Measurements from ENCODE around the gene TRIM51. TPM values are rescaled to one million over a fixed set of nuclear protein-coding genes. Genes with fewer than 3 reads are reported as not detected.
"Not testable (repeated sequence)": the region's sequence is repeated elsewhere in the genome, so short reads cannot be mapped to it uniquely, and the experiment has no call there.

TRIM51 gene
- total and polyA plus RNA-seq, 2 of the 8 experiments (the other 6 are each of a cell fraction or from before 2014, with no cell fraction given) = not detected

DNA sequence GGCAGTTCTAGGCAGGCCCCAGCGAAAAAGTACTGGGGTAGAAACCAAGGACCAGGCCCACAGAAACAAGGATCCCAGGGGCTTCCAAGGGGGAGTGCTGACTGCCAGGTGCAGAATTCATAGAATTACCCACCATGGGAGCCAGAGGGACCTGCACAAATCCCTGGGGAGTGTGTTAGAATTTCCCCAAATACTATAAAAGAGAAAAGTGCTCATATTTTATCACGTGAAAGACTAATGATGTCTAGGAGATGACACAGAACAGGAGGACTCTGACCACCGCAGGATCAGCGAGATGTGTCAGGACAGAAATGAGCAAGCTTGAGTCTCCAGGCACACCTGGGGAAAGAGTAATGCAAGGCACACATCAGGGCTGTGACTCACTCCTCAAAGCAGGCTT lies 15.7 kb upstream of the TRIM51 start:
- H3K4me1 ChIP-seq (replicated peaks in 1 of 4; ENCODE audit: control insufficient read depth in 3 of 4, insufficient read depth in 4 of 4, low read length in 3 of 4); H3K9ac ChIP-seq (replicated peaks in 1 of 4; ENCODE audit: extremely low read depth in 1 of 4, low read depth in 3 of 4, low read length in 3 of 4); H2BK20ac ChIP-seq (ENCODE audit: low read length); H3K23me2 ChIP-seq (ENCODE audit: low read depth, low read length); H3K4me3 ChIP-seq (ENCODE audit: extremely low read depth in 1 of 4, insufficient read depth in 2 of 4, low read depth in 3 of 4, low read length in 4 of 4); DNase-seq (ENCODE audit: low read depth in 1 of 2, low spot score in 2 of 2); H3K18ac ChIP-seq (ENCODE audit: extremely low read depth, low read length); H2BK5ac ChIP-seq (ENCODE audit: low read depth, low read length); H4K5ac ChIP-seq (ENCODE audit: insufficient read length, low read depth, low read length); H2AFZ ChIP-seq (ENCODE audit: low read length); H4K8ac ChIP-seq (ENCODE audit: extremely low read depth, insufficient read depth, low read length); H2BK15ac ChIP-seq (ENCODE audit: low read length); H2BK120ac ChIP-seq (replicated peaks; ENCODE audit: low read depth, low read length); H3K36me3 ChIP-seq (ENCODE audit: control insufficient read depth in 2 of 4, insufficient read depth in 4 of 4, low read length in 3 of 4); POLR2A ChIA-PET (ENCODE audit: partially characterized antibody); H4K20me1 ChIP-seq (replicated peaks in 1 of 2; ENCODE audit: control insufficient read depth in 1 of 2, insufficient read depth in 2 of 2, low read length in 2 of 2); H3K79me2 ChIP-seq (ENCODE audit: control insufficient read depth in 1 of 2, insufficient read depth in 2 of 2, low read length in 2 of 2); H2BK12ac ChIP-seq (ENCODE audit: low read depth, low read length); H3K4ac ChIP-seq (replicated peaks; ENCODE audit: insufficient read length, low read depth, low read length); H3K27me3 ChIP-seq (replicated peaks in 1 of 4; ENCODE audit: control insufficient read depth in 3 of 4, extremely low read depth in 1 of 4, insufficient read depth in 3 of 4, low read length in 3 of 4); H3K23ac ChIP-seq (ENCODE audit: insufficient read length); H3K56ac ChIP-seq (replicated peaks; ENCODE audit: insufficient read length, low read depth, low read length); H4K91ac ChIP-seq (replicated peaks; ENCODE audit: insufficient read length, low read length); H3K14ac ChIP-seq (ENCODE audit: insufficient read length); FAIRE-seq; CTCF ChIA-PET (ENCODE audit: partially characterized antibody); H2AK5ac ChIP-seq (ENCODE audit: low read depth, low read length); H3K79me1 ChIP-seq (ENCODE audit: low read depth, low read length); H3K4me2 ChIP-seq (ENCODE audit: insufficient read depth in 1 of 2, low read depth in 2 of 2, low read length in 2 of 2); H3K27ac ChIP-seq (ENCODE audit: low read depth, low read length): not testable (repeated sequence)
- peaks cover 4 to 28% of the 10 kb centered on the region in 2 experiments; a peak in 3 of 4 replicates for H3K9me3 ChIP-seq (ENCODE audit: insufficient read depth in 2 of 2, low read depth in 1 of 2, low read length in 1 of 2)
- WGBS, 2 experiments (ENCODE audit: extremely low coverage in 1 of 2, insufficient coverage in 1 of 2, insufficient read length in 1 of 2, insufficient replicate concordance in 2 of 2, low coverage in 1 of 2, low lambda C conversion rate in 2 of 2, missing lambda C conversion rate in 1 of 2) = 77% methylated on average over 4 of the region's 4 CpGs; no CpG with 5 or more reads in 1 of the 2 experiments

DNA sequence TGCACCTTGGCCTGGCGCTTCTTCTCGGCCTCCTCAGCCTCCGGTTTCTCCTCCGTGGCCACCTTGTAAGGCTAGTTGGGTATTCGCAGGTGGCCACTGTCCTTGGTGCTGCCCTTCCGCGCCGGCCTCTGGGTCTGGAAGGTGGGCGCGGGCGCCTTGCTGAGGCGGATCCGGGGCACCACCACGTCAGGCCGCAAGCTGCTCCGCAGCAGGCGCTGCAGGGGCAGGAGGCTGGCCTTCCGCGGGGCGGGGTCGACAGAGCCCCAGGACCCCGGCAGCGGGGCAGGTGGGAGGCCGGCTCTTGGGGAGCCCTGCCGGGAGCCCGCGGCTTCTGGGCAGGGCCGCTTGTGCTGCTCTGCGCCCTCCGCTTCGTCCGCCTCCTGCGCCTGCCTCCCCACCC lies 10.4 kb upstream of the TRIM51 start:
- H3K23ac ChIP-seq (ENCODE audit: insufficient read length); H2AFZ ChIP-seq (ENCODE audit: low read length); H3K4me2 ChIP-seq (ENCODE audit: insufficient read depth in 1 of 2, low read depth in 2 of 2, low read length in 2 of 2); FAIRE-seq; H4K5ac ChIP-seq (ENCODE audit: insufficient read length, low read depth, low read length); H2BK15ac ChIP-seq (ENCODE audit: low read length); H3K18ac ChIP-seq (ENCODE audit: extremely low read depth, low read length); H3K14ac ChIP-seq (ENCODE audit: insufficient read length); H2BK20ac ChIP-seq (ENCODE audit: low read length); H3K9ac ChIP-seq (replicated peaks in 1 of 4; ENCODE audit: extremely low read depth in 1 of 4, low read depth in 3 of 4, low read length in 3 of 4); DNase-seq (ENCODE audit: low read depth in 1 of 2, low spot score in 2 of 2); H3K4ac ChIP-seq (replicated peaks; ENCODE audit: insufficient read length, low read depth, low read length); H3K79me2 ChIP-seq (ENCODE audit: control insufficient read depth in 1 of 2, insufficient read depth in 2 of 2, low read length in 2 of 2); POLR2A ChIA-PET (ENCODE audit: partially characterized antibody); H4K20me1 ChIP-seq (replicated peaks in 1 of 2; ENCODE audit: control insufficient read depth in 1 of 2, insufficient read depth in 2 of 2, low read length in 2 of 2); H3K27me3 ChIP-seq (replicated peaks in 1 of 4; ENCODE audit: control insufficient read depth in 3 of 4, extremely low read depth in 1 of 4, insufficient read depth in 3 of 4, low read length in 3 of 4); H3K36me3 ChIP-seq (ENCODE audit: control insufficient read depth in 2 of 4, insufficient read depth in 4 of 4, low read length in 3 of 4); H3K23me2 ChIP-seq (ENCODE audit: low read depth, low read length); H3K27ac ChIP-seq (ENCODE audit: low read depth, low read length); H2BK120ac ChIP-seq (replicated peaks; ENCODE audit: low read depth, low read length); H2BK5ac ChIP-seq (ENCODE audit: low read depth, low read length); H2AK5ac ChIP-seq (ENCODE audit: low read depth, low read length); H3K4me1 ChIP-seq (replicated peaks in 1 of 4; ENCODE audit: control insufficient read depth in 3 of 4, insufficient read depth in 4 of 4, low read length in 3 of 4); H3K4me3 ChIP-seq (ENCODE audit: extremely low read depth in 1 of 4, insufficient read depth in 2 of 4, low read depth in 3 of 4, low read length in 4 of 4); H3K79me1 ChIP-seq (ENCODE audit: low read depth, low read length); H3K56ac ChIP-seq (replicated peaks; ENCODE audit: insufficient read length, low read depth, low read length); CTCF ChIA-PET (ENCODE audit: partially characterized antibody); H4K91ac ChIP-seq (replicated peaks; ENCODE audit: insufficient read length, low read length); H4K8ac ChIP-seq (ENCODE audit: extremely low read depth, insufficient read depth, low read length); H2BK12ac ChIP-seq (ENCODE audit: low read depth, low read length): not testable (repeated sequence)
- WGBS, 2 experiments (ENCODE audit: extremely low coverage in 1 of 2, insufficient coverage in 1 of 2, insufficient read length in 1 of 2, insufficient replicate concordance in 2 of 2, low coverage in 1 of 2, low lambda C conversion rate in 2 of 2, missing lambda C conversion rate in 1 of 2) = 100% methylated on average over 7 of the region's 33 CpGs; no CpG with 5 or more reads in 1 of the 2 experiments
- peaks cover 0 to 38% of the 10 kb centered on the region in 2 experiments; a peak in 2 of 4 replicates for H3K9me3 ChIP-seq (ENCODE audit: insufficient read depth in 2 of 2, low read depth in 1 of 2, low read length in 1 of 2)
